LNCAP (cell line): ENCODE results near the gene MYBPHL.

ENCODE experiments used
- CTCF ChIP-seq: fragments of 450-650 bp; IDR thresholded peaks from 2 replicates; pipeline ENCODE4 v1.5.1; 2017; ENCODE audit warnings: mild to moderate bottlenecking

MYBPHL gene

DNA sequence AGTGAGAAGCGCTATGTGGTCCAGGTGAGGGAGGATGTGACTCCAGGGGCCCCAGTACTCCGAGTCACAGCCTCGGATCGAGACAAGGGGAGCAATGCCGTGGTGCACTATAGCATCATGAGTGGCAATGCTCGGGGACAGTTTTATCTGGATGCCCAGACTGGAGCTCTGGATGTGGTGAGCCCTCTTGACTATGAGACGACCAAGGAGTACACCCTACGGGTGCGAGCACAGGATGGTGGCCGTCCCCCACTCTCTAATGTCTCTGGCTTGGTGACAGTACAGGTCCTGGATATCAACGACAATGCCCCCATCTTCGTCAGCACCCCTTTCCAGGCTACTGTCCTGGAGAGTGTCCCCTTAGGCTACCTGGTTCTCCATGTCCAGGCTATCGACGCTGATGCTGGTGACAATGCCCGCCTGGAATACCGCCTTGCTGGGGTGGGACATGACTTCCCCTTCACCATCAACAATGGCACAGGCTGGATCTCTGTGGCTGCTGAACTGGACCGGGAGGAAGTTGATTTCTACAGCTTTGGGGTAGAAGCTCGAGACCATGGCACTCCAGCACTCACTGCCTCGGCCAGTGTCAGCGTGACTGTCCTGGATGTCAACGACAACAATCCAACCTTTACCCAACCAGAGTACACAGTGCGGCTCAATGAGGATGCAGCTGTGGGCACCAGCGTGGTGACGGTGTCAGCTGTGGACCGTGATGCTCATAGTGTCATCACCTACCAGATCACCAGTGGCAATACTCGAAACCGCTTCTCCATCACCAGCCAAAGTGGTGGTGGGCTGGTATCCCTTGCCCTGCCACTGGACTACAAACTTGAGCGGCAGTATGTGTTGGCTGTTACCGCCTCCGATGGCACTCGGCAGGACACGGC lies 55.3 kb downstream of the MYBPHL start:
- no peak for TF ChIP-seq CTCF

- TF ChIP-seq CTCF: no peak
These were observed 56.1 kb downstream of the MYBPHL start for GRCh38 chr1:109250454-109251276.

DNA sequence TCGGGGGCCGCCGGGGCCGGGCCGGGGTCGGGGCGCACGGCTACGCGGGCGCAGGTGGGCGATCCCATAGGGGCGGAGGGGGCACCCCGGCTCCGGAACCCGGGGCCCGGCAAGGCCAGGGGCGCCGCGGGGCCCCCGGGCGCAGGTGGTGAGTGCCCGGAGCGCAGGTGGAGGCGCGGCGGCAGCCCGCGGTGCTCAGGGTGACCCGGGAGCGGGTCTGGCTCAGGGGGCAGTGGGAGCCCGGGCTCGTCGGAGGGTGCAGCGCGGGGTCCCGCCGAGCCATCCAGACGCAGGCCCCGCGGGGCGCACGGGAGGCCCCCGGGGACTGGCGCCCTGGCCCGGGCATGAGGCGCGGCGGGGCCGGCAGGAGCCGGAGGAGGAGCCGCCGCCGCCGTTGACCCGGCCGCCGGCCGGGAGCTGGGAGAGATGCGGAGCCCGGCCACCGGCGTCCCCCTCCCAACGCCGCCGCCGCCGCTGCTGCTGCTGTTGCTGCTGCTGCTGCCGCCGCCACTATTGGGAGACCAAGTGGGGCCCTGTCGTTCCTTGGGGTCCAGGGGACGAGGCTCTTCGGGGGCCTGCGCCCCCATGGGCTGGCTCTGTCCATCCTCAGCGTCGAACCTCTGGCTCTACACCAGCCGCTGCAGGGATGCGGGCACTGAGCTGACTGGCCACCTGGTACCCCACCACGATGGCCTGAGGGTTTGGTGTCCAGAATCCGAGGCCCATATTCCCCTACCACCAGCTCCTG lies 57.0 kb downstream of the MYBPHL start:
- TF ChIP-seq CTCF: no peak

GRCh38 chr1:109248797-109249629 lies 57.8 kb downstream of the MYBPHL start, which contains the start of gene CELSR2:
CELSR2 (plus strand) TSS chr1:109249539; CDS start chr1:109250080, 541 bp downstream.
- no peak for TF ChIP-seq CTCF

GRCh38 chr1:109248444-109248796 lies 58.4 kb downstream of the MYBPHL start:
- TF ChIP-seq CTCF: no peak

DNA sequence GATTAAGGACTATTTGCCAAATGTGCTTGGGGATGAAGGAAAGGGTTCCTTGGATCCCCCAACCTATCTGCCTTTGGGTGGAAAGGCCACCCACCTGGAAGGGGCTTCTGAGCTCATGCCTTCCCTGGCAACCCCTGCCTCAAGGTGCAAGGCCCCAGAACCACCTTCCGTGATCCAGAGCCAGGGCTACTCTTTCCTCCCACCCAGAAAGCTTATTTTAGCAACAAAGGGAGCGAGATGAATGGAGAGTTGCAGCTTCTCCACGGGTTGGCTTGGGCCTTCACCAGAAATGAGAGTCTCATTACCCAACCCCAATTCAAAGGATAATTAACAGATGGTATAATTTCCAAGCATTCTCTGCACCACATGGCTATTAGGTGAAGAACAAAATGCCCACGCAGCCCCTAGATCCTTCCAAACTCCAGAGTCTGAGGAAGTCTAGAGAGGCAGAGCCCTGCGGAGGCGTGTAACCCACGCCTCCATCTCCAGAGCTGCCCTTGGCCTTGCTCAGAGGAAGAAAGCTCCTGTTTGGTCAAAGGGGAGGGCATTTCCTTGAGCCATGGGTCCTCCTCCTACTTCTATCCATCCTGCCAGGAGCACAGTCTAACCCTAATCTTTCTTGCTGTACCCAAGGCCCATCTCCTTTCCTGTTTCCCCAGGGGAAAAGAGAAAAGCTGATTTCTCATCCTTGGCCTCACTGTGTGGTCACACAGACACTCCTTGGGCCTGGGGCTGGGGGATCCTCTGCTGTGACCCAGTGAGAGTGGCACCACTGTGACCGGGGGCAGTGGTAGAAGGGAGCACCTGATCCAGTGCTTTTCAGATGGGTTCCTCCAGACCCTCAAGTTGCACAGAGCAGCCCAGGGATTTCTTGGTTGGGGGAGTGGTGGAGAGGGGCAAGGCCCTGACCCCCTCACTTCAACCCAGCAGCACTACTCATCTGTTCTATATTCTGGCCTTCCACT lies 59.1 kb downstream of the MYBPHL start:
- no peak for TF ChIP-seq CTCF
